Body of pancreas (tissue), 4 donors: ENCODE data around the gene NAIP.
"Not testable (repeated sequence)": the region's sequence is repeated elsewhere in the genome, so short reads cannot be mapped to it uniquely, and the experiment has no call there.

ENCODE experiments used
- CTCF ChIP-seq, 7 experiments: fragments of 450-650 bp in 4 of 7; fragments of 200-600 bp in 3 of 7; sonication (generic) in 3 of 7; IDR thresholded peaks; one replicate each; pipeline ENCODE4 v1.5.1; 2016 to 2019; ENCODE audit warnings: antibody characterized with exemption in 7 of 7
- POLR2A ChIP-seq, 3 donors: fragments of 450-650 bp; IDR thresholded peaks; one replicate each; pipeline ENCODE4 v1.6.1; 2016; ENCODE audit warnings: antibody characterized with exemption in 3 of 3, mild to moderate bottlenecking in 2 of 3

- not testable (repeated sequence) for TF ChIP-seq CTCF, POLR2A (IDR thresholded peaks at IDR 0.05)
These were observed 19.0 kb upstream of the NAIP start for GRCh38 chr5:71044128-71044527.
